NB4 (cell line): ENCODE results near the gene NR3C1.

ENCODE experiments used
- DNase-seq: peaks from one replicate; pipeline ENCODE4 v3.0.0; 2010; ENCODE audit warnings: low read depth
- H3K4me3 ChIP-seq: one replicate; pipeline ENCODE4 v1.5.1; 2011; ENCODE audit warnings: mild to moderate bottlenecking, low read depth, low read length, moderate library complexity
- MYC ChIP-seq: IDR thresholded peaks from 2 replicates; pipeline ENCODE4 v1.6.1; 2011; ENCODE audit warnings: low read depth, low read length
- POLR2A ChIP-seq: IDR thresholded peaks from 2 replicates; pipeline ENCODE4 v1.6.1; 2011; ENCODE audit warnings: mild to moderate bottlenecking; ENCODE audit not compliant: insufficient read length; ENCODE audit errors: extremely low read depth
- TF ChIP-seq, protein P1 (sequence below): IDR thresholded peaks from 2 replicates; pipeline ENCODE4 v1.6.1; 2011; ENCODE audit warnings: low read depth, low read length
- TF ChIP-seq, protein P2 (sequence below): IDR thresholded peaks from one replicate; pipeline ENCODE4 v1.5.1; 2012; ENCODE audit warnings: low read depth, low read length

NR3C1 gene

GRCh38 chr5:143356855-143357583 lies 46.5 kb downstream of the NR3C1 start:
- no peak overlapping the region for H3K4me3 ChIP-seq
- no peak for DNase-seq
- TF ChIP-seq MYC: no peak
- TF ChIP-seq, protein P1, sequence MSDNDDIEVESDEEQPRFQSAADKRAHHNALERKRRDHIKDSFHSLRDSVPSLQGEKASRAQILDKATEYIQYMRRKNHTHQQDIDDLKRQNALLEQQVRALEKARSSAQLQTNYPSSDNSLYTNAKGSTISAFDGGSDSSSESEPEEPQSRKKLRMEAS: no peak
- no peak for TF ChIP-seq POLR2A
- TF ChIP-seq, protein P2, sequence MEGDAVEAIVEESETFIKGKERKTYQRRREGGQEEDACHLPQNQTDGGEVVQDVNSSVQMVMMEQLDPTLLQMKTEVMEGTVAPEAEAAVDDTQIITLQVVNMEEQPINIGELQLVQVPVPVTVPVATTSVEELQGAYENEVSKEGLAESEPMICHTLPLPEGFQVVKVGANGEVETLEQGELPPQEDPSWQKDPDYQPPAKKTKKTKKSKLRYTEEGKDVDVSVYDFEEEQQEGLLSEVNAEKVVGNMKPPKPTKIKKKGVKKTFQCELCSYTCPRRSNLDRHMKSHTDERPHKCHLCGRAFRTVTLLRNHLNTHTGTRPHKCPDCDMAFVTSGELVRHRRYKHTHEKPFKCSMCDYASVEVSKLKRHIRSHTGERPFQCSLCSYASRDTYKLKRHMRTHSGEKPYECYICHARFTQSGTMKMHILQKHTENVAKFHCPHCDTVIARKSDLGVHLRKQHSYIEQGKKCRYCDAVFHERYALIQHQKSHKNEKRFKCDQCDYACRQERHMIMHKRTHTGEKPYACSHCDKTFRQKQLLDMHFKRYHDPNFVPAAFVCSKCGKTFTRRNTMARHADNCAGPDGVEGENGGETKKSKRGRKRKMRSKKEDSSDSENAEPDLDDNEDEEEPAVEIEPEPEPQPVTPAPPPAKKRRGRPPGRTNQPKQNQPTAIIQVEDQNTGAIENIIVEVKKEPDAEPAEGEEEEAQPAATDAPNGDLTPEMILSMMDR: no peak

DNA sequence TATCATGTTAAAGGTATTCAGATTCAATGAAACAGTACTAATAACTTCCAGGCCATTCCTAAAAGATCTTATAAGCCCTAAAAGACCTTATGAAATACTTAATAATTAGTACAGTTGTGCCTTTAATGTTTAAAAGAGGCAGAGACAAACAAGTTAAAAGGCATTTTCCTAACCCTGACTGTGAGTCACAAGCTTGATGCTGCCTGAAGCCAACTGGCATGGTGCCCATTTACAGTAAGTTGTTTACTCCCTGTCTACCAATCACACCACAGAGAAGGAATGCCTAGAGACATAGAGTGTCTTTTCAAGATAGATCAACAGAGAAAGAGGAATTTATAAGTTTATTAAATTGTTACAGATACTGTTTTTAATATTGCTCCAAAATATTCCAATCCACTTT lies 47.8 kb downstream of the NR3C1 start:
- TF ChIP-seq MYC: no peak
- TF ChIP-seq, protein P1: no peak
- TF ChIP-seq, protein P2: no peak
- no peak for TF ChIP-seq POLR2A
- peak; percentile 40 for DNase-seq
- no peak overlapping the region for H3K4me3 ChIP-seq

- H3K4me3 ChIP-seq: no peak overlapping the region
- TF ChIP-seq MYC (no peak), POLR2A (no peak)
- TF ChIP-seq, protein P1: no peak
- TF ChIP-seq, protein P2: no peak
- DNase-seq: no peak
These were observed 49.5 kb downstream of the NR3C1 start for GRCh38 chr5:143354025-143354424.

DNA sequence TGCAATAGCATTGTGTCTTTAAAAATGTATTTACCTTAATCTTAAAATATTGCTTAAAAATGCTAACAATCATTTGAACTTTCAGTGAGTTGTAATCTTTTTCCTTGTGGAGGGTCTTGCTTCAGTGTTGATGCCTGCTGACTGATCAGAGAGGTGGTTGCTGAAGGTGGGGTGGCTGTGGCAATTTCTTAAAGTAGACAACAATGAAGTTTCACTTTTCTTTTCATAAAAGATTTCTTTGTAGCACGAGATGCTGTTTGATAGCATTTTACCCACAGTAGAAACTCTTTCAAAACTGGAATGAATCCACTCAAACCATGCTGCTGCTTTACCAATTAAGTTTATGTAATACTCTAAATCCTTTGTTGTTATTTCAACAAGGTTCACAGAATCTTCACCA lies 50.8 kb downstream of the NR3C1 start:
- no peak overlapping the region for H3K4me3 ChIP-seq
- no peak for DNase-seq
- TF ChIP-seq, protein P1: no peak
- TF ChIP-seq MYC (no peak), POLR2A (no peak)
- TF ChIP-seq, protein P2: no peak

- DNase-seq: peak; percentile 66
- TF ChIP-seq, protein P1: no peak
- TF ChIP-seq, protein P2: no peak
- TF ChIP-seq POLR2A: no peak
- no peak for TF ChIP-seq MYC
- H3K4me3 ChIP-seq: no peak overlapping the region
These were observed 52.5 kb downstream of the NR3C1 start for GRCh38 chr5:143350751-143351602.
